Endothelial cell (in vitro differentiated cells): ENCODE results near the gene TIGD4. TPM values are rescaled to one million over a fixed set of nuclear protein-coding genes. Genes with fewer than 3 reads are reported as not detected.

Source experiments
- DNase-seq: peaks from one replicate; pipeline ENCODE4 v3.0.0; 2021; ENCODE audit warnings: low spot score
- H3K27ac Mint-ChIP-seq: one replicate; pipeline ENCODE4 v1.8.0; 2021; ENCODE audit warnings: mixed read lengths, inconsistent platforms; ENCODE audit not compliant: unreplicated experiment
- H3K27me3 Mint-ChIP-seq: one replicate; pipeline ENCODE4 v1.8.0; 2021; ENCODE audit warnings: mild to moderate bottlenecking, moderate library complexity, mixed read lengths, inconsistent platforms; ENCODE audit not compliant: unreplicated experiment
- H3K36me3 Mint-ChIP-seq: one replicate; pipeline ENCODE4 v1.8.0; 2021; ENCODE audit warnings: mild to moderate bottlenecking, low read depth, mixed read lengths, inconsistent platforms; ENCODE audit not compliant: unreplicated experiment
- H3K4me1 Mint-ChIP-seq: one replicate; pipeline ENCODE4 v1.8.0; 2021; ENCODE audit warnings: mild to moderate bottlenecking, mixed read lengths, inconsistent platforms; ENCODE audit not compliant: unreplicated experiment
- H3K4me3 Mint-ChIP-seq: one replicate; pipeline ENCODE4 v1.8.0; 2021; ENCODE audit warnings: mild to moderate bottlenecking, mixed read lengths, inconsistent platforms; ENCODE audit not compliant: unreplicated experiment
- H3K9me3 Mint-ChIP-seq: one replicate; pipeline ENCODE4 v1.8.0; 2021; ENCODE audit warnings: mixed read lengths, inconsistent platforms; ENCODE audit not compliant: unreplicated experiment
- CTCF ChIP-seq: fragments of 200-600 bp; sonication (generic); IDR thresholded peaks from one replicate; pipeline ENCODE4 v1.5.0; 2021; ENCODE audit warnings: antibody characterized with exemption; ENCODE audit not compliant: unreplicated experiment
- total RNA-seq: library from RNA; stranded (reverse); fragmentation: NEBNext Ultra II Directional; extraction: Animal tissue kit (Norgen Biotek cat#: 25700); gene quantifications from one replicate; pipeline ENCODE4 v1.2.1, GENCODE V29; 2021; ENCODE audit not compliant: unreplicated experiment

TIGD4 gene
- total RNA-seq, 1 donor from 2014 or later, result 1.3 TPM

- no peaks in the 10 kb centered on the region for H3K4me1 Mint-ChIP-seq
Observed at GRCh38 chr4:152728343-152728742, 51.2 kb downstream of the TIGD4 start.

GRCh38 chr4:152727784-152728183, 51.7 kb downstream of the TIGD4 start:
- H3K9me3 Mint-ChIP-seq, result no peaks in the 10 kb centered on the region
- no peak for DNase-seq
- H3K4me3 Mint-ChIP-seq, result no peak overlapping the region
- peaks cover 6% of the 10 kb centered on the region for H3K27me3 Mint-ChIP-seq
- H3K27ac Mint-ChIP-seq, result no peak overlapping the region
- no peak for TF ChIP-seq CTCF
- H3K4me1 Mint-ChIP-seq, result no peaks in the 10 kb centered on the region
- H3K36me3 Mint-ChIP-seq, result no peaks in the 10 kb centered on the region

More at GRCh38 chr4:152728343-152728742, 51.2 kb downstream of the TIGD4 start:
- no peak for TF ChIP-seq CTCF
- no peak for DNase-seq
- H3K27ac Mint-ChIP-seq, result no peak overlapping the region
- H3K36me3 Mint-ChIP-seq, result no peaks in the 10 kb centered on the region
- peaks cover 4% of the 10 kb centered on the region for H3K27me3 Mint-ChIP-seq
- no peaks in the 10 kb centered on the region for H3K9me3 Mint-ChIP-seq
- no peak overlapping the region for H3K4me3 Mint-ChIP-seq

GRCh38 chr4:152724494-152724893, 55.0 kb downstream of the TIGD4 start:
- H3K36me3 Mint-ChIP-seq, result no peaks in the 10 kb centered on the region
- no peak overlapping the region for H3K4me3 Mint-ChIP-seq
- no peaks in the 10 kb centered on the region for H3K9me3 Mint-ChIP-seq
- peaks cover 6% of the 10 kb centered on the region for H3K27me3 Mint-ChIP-seq
- TF ChIP-seq CTCF, result no peak
- DNase-seq, result no peak
- no peaks in the 10 kb centered on the region for H3K4me1 Mint-ChIP-seq
- H3K27ac Mint-ChIP-seq, result no peak overlapping the region

GRCh38 chr4:152723236-152723635, 56.3 kb downstream of the TIGD4 start:
- no peak for TF ChIP-seq CTCF
- Mint-ChIP-seq H3K9me3 (no peaks in the 10 kb centered on the region), H3K36me3 (no peaks in the 10 kb centered on the region), H3K4me1 (no peaks in the 10 kb centered on the region), H3K27ac (no peak overlapping the region), H3K4me3 (no peak overlapping the region), H3K27me3 (peaks cover 6% of the 10 kb centered on the region)
- DNase-seq, result no peak

- Mint-ChIP-seq H3K9me3 (no peaks in the 10 kb centered on the region), H3K27ac (no peak overlapping the region), H3K4me1 (no peaks in the 10 kb centered on the region), H3K27me3 (peaks cover 3% of the 10 kb centered on the region), H3K36me3 (no peaks in the 10 kb centered on the region), H3K4me3 (no peak overlapping the region)
- TF ChIP-seq CTCF, result no peak
- DNase-seq, result no peak
Observed at GRCh38 chr4:152719801-152720556, 59.6 kb downstream of the TIGD4 start.

Other genes with a start within 250 kb of the TIGD4 start
- gene FBXW7, start 243.6 kb downstream of the TIGD4 start, total RNA-seq, result 44.7 TPM
- 6.7 TPM for gene TMEM154, start 99.7 kb downstream of the TIGD4 start, total RNA-seq
- 41.6 TPM for gene ARFIP1, start 224 bp upstream of the TIGD4 start, total RNA-seq
- gene FHDC1, start 156.6 kb upstream of the TIGD4 start, total RNA-seq, result 0.90 TPM